ENCODE measurements around the gene PTPRN2.

Gene PTPRN2

DNA sequence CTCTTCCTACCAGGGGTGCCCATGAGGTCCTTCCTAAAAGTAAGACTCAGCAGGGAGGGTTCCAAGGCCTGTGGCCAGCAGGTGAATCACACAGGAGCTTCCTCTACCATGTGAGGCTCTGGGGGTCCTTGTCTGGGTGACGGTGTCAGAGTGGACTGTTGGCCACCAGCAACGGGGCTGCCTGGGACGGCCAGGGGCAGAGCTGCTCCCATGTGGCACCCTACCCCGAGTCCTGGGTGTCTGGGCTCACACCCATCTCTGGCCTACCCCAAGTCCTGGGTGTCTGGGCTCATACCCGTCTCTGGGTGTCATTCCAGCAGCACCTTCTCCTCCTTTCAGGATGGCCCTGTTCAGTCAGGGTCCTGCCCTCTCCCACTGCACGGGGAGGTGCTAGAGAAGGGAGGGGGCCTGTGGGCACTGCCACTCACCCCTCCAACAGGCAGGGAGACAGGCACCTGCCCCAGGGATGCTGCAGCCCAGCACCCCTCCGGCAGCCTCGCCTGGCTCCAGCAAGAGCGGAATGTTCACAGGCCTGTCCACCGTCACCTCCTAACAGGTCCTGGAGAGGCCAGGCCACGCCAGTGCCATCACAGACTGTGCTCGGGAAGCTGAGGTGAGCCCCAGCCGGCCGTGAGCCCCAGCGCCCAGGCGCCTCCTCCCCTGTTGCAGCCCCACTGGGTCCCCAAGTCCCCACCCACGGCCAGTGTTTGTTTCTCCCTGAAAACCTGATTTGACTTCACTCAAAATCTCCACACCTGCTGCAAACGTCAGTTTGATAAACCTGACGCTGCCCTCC is 143.7 kb downstream of the PTPRN2 start:
- TF ChIP-seq, protein P1, sequence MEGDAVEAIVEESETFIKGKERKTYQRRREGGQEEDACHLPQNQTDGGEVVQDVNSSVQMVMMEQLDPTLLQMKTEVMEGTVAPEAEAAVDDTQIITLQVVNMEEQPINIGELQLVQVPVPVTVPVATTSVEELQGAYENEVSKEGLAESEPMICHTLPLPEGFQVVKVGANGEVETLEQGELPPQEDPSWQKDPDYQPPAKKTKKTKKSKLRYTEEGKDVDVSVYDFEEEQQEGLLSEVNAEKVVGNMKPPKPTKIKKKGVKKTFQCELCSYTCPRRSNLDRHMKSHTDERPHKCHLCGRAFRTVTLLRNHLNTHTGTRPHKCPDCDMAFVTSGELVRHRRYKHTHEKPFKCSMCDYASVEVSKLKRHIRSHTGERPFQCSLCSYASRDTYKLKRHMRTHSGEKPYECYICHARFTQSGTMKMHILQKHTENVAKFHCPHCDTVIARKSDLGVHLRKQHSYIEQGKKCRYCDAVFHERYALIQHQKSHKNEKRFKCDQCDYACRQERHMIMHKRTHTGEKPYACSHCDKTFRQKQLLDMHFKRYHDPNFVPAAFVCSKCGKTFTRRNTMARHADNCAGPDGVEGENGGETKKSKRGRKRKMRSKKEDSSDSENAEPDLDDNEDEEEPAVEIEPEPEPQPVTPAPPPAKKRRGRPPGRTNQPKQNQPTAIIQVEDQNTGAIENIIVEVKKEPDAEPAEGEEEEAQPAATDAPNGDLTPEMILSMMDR (IDR thresholded peaks at IDR 0.05; ENCODE audit: low read depth, low read length, missing control alignments) = no peak
- in situ Hi-C loops (cut with HindIII; ENCODE audit: low sequenced_read_pairs) = no loop called here

DNA sequence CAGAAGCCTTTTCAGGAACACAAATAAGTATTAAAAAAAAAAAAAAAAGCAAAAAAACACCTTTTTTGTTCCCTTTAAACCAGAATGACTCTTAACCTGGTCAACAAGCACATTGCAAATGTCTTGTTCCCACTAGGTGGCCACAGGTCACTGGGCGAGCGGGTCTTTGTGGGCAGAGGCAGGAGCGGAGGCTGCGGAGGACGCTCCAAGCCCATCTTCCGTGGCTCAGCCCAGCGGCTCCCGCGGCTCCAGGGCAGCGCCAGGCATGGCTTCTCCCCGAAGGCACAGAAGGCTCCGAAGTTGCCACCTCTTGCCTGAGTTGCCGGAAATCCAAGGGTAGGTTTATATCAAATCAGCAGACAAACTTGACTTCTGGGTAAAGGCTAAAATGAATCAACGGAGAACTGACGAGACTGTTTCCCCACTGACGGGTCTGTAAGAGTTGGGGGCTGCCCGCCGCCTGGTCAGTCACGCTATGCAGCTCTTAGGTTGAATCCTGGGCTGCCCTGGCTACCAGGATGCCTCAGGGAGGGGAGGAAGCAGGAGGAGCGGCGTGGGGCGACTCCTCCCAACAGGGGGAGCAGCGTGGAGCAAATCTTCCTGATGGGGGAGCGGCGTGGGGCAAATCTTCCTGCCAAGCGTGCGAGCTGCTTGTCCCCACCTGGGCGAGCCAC is 144.5 kb downstream of the PTPRN2 start:
- TF ChIP-seq, protein P1 (IDR thresholded peaks at IDR 0.05; ENCODE audit: low read depth, low read length, missing control alignments) = no peak
- in situ Hi-C loops (cut with HindIII; ENCODE audit: low sequenced_read_pairs) = no loop called here
- DNase-seq (ENCODE audit: low read depth) = no peak
- H3K4me3 ChIP-seq (ENCODE audit: low read depth, low read length) = no peak overlapping the region

More for the DNA sequence above, 143.7 kb downstream of the PTPRN2 start:
- H3K4me3 ChIP-seq (ENCODE audit: low read depth, low read length) = no peak overlapping the region
- DNase-seq (ENCODE audit: low read depth) = no peak

DNA sequence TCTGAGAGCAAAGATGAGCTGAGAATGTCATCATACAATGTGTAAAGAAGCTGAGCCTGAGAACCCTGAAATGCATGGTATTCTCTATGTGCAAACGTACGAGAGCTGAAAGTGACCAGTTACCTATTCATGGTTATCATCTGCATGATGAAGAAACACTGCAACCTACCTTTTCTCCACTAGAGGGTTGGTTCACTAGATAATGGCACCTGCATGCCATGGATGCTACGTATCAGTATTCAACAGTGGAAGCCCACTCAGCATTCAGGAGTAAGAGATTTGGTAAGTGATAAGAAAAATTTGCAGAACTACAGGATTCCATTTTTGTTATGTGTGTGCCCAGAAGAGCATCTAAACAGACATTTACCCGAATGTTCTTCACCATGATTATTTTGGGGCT is 145.4 kb downstream of the PTPRN2 start:
- DNase-seq (ENCODE audit: low read depth) = no peak
- no peak overlapping the region for H3K4me3 ChIP-seq (ENCODE audit: low read depth, low read length)
- in situ Hi-C loops (cut with HindIII; ENCODE audit: low sequenced_read_pairs) = no loop called here
- TF ChIP-seq, protein P1 (IDR thresholded peaks at IDR 0.05; ENCODE audit: low read depth, low read length, missing control alignments) = no peak

DNA sequence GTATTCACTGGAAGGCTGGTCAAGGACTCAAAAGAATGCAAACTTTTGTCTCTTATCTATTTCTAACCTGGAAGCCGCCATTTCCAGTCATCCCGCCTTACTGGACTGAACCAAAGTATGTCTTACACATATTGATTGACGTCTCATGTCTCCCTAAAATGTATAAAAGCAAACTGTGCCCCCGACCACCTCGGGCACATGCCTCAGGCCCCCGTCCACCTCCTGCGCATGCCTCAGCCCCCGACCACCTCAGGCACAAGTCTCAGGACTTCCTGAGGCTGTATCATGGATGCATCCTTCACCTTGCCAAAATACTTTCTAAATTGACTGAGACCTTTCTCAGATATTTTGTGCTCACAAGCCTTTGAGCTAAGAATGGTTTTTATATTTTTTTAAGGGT is 148.6 kb downstream of the PTPRN2 start:
- in situ Hi-C loops (cut with HindIII; ENCODE audit: low sequenced_read_pairs) = no loop called here
- no peak overlapping the region for H3K4me3 ChIP-seq (ENCODE audit: low read depth, low read length)
- TF ChIP-seq, protein P1 (IDR thresholded peaks at IDR 0.05; ENCODE audit: low read depth, low read length, missing control alignments) = no peak

DNA sequence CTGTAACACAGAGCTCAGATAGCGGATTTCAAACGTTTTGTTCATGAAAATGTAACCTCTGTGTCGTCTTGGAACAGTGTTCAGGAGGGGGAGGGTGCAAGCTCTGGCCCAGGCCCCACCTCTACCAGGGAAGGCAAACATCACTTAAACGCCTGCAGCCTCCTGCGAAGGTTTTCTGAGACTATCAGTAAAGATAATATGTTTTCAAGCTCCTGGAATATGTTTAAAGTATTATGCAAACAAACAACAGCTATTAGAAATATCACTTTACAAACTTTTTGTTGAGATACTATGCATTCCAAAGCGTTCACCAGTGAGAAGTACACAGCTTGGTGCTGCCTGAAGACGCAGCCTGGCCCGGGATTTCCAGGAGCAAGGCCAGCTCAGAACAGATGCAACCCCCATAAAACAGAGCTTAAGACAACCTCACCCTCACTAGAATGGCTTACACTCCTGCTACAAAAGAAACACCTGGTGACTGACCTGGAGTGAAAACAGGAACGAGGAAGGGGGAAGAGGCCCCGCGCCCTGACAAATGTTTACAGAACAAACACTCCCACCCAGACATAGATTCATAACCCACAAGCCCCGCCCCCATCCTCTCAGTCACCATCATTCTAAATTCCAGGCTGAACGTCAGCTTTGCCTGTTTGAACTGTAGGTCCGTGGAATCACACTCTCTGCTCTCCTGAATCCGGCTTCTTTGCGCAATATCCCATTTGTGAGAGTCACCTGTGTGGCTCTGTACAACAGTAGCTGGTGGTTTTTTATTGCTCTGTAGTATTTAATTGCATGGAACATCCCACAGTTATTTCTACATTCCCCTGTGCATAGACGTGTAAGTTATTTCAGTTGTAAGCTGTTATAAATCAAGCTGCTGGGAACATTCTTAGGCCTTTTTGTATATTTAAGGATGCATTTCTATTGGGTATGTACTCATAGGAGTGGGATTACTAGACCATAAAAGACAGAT is 155.0 kb downstream of the PTPRN2 start:
- in situ Hi-C loops (cut with HindIII; ENCODE audit: low sequenced_read_pairs) = no loop called here
- H3K4me3 ChIP-seq (ENCODE audit: low read depth, low read length) = no peak overlapping the region
- TF ChIP-seq, protein P1 (IDR thresholded peaks at IDR 0.05; ENCODE audit: low read depth, low read length, missing control alignments) = no peak
- no peak for DNase-seq (ENCODE audit: low read depth)

More for the DNA sequence above, 148.6 kb downstream of the PTPRN2 start:
- DNase-seq (ENCODE audit: low read depth) = no peak

DNA sequence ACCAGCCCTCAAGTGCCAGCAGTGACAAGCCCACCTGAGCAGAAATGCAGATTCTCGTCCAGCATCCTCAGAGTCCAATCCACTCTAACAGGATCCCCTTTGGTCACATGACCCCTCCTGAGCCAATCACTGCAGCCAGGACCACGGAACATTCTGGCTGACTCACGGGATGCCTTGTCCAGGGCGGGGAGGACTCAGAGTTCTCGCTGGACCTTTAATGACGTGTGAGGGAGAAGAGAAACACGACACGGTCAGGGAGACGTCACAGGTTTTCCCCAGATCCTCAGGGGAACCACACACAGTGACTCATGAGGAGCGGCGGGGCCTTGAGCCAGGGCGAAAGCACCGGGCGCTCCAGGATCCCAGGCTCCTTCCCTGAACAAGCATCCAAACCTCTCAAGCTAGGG is 155.7 kb downstream of the PTPRN2 start:
- TF ChIP-seq, protein P1 (IDR thresholded peaks at IDR 0.05; ENCODE audit: low read depth, low read length, missing control alignments) = no peak
- no peak overlapping the region for H3K4me3 ChIP-seq (ENCODE audit: low read depth, low read length)
- in situ Hi-C loops (cut with HindIII; ENCODE audit: low sequenced_read_pairs) = no loop called here
- peak; percentile 18 for DNase-seq (ENCODE audit: low read depth)

All from astrocyte of the cerebellum (primary cell).